ENCODE measurements around the gene GOLGA8B. TPM values are rescaled to one million over a fixed set of nuclear protein-coding genes. Genes with fewer than 3 reads are reported as not detected.
"Not testable (repeated sequence)": the region's sequence is repeated elsewhere in the genome, so short reads cannot be mapped to it uniquely, and the experiment has no call there.

Gene GOLGA8B
- total RNA-seq, 2 experiments from 2014 or later, result 71.7 to 125 TPM

- H3K4me3 ChIP-seq (ENCODE audit: low read depth, low read length, poor library complexity, severe bottlenecking), result peak overlapping the region; percentile 95
- peaks cover 17% of the 10 kb centered on the region; the same call in 1 of the 2 replicates for H3K79me2 ChIP-seq (ENCODE audit: insufficient read depth, low read depth, low read length)
- ChIA-PET POLR2A (interaction anchor here (0.5 to 1.5 kb wide), 5 partner anchors 9 to 481 kb away, joined by 3 to 5 read pairs (median 3); partner anchors contain the start of genes EMC7, LPCAT4 and PGBD4), CTCF (ENCODE audit: unreplicated experiment) (interaction anchor here (0.6 kb wide), 1 partner anchor 812 kb away, joined by 3 read pairs; no protein-coding TSS in a partner anchor)
- no peak for TF ChIP-seq EZH2phosphoT487 (IDR thresholded peaks at IDR 0.05; ENCODE audit: borderline replicate concordance, low read depth, low read length)
- TF ChIP-seq CTCF (conservative IDR thresholded peaks at IDR 0.05; ENCODE audit: low read length), result no peak
- peak overlapping the region; percentile 4 for H3K27ac ChIP-seq (ENCODE audit: low read depth, low read length, poor library complexity, severe bottlenecking)
- H2AFZ ChIP-seq (ENCODE audit: low read length), result peak overlapping the region; percentile 96
- 0 out of 2 replicates have a peak, but pooled peaks cover 3% of the 10 kb centered on the region for H4K20me1 ChIP-seq (ENCODE audit: insufficient read depth, low read length)
- DNase-seq (ENCODE audit: low spot score), result peak; percentile 59
- H3K9me3 ChIP-seq (ENCODE audit: low read length), result no peaks in the 10 kb centered on the region
- peaks cover 14% of the 10 kb centered on the region for H3K4me1 ChIP-seq (ENCODE audit: insufficient read depth, low read length, poor library complexity, severe bottlenecking)
- intact Hi-C loops (cut with micrococcal nuclease; ENCODE audit: unreplicated experiment), result loop anchor here (1.0 to 10.0 kb wide), 2 partner anchors 58 to 472 kb away; no protein-coding TSS in a partner anchor
- H3K36me3 ChIP-seq (ENCODE audit: insufficient read depth, low read length), result no peaks in the 10 kb centered on the region
- peak overlapping the region; percentile 90 for H3K4me2 ChIP-seq (ENCODE audit: low read length)
- no peaks in the 10 kb centered on the region for H3K9me2 ChIP-seq (ENCODE audit: insufficient read depth, low read length)
- no TSS peak for BruUV-seq (replicated peaks)
Measured at GRCh38 chr15:34582461-34583371, 735 bp downstream of the GOLGA8B start.

GRCh38 chr15:34581687-34582460 is 1.6 kb downstream of the GOLGA8B start:
- peaks cover 17% of the 10 kb centered on the region; the same call in 1 of the 2 replicates for H3K79me2 ChIP-seq (ENCODE audit: insufficient read depth, low read depth, low read length)
- H2AFZ ChIP-seq (ENCODE audit: low read length); DNase-seq (ENCODE audit: low spot score); H3K9me2 ChIP-seq (ENCODE audit: insufficient read depth, low read length); H3K36me3 ChIP-seq (ENCODE audit: insufficient read depth, low read length); H3K27ac ChIP-seq (ENCODE audit: low read depth, low read length, poor library complexity, severe bottlenecking); H4K20me1 ChIP-seq (ENCODE audit: insufficient read depth, low read length); POLR2A ChIA-PET; BruUV-seq (replicated peaks); CTCF ChIA-PET (ENCODE audit: unreplicated experiment); H3K9me3 ChIP-seq (ENCODE audit: low read length): not testable (repeated sequence)
- intact Hi-C loops (cut with micrococcal nuclease; ENCODE audit: unreplicated experiment), result loop anchor here (10.0 kb wide), 1 partner anchor 57 kb away; no protein-coding TSS in a partner anchor
- H3K4me2 ChIP-seq (ENCODE audit: low read length), result peak overlapping the region; percentile 90
- H3K4me3 ChIP-seq (ENCODE audit: low read depth, low read length, poor library complexity, severe bottlenecking), result peak overlapping the region; percentile 95
- H3K4me1 ChIP-seq (ENCODE audit: insufficient read depth, low read length, poor library complexity, severe bottlenecking), result peaks cover 14% of the 10 kb centered on the region

DNA sequence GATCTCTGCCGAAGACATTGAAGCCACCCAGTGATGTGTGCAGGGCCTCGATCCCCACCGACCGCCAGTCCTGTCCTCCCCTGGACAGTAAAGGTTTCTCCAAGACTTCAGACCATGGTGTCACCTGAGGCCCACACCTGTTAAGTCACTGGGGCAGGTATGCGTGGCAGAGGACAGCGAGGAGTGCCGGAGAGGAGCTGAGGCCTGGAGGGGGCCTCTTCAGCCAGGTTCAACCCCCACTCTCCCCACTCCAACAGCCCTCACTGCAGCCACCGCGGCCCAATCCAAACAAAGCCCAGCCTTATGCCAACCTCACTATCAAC is 2.4 kb downstream of the GOLGA8B start:
- Histone ChIP-seq H2AFZ (ENCODE audit: low read length) (no peak overlapping the region), H3K4me1 (ENCODE audit: insufficient read depth, low read length, poor library complexity, severe bottlenecking) (peaks cover 14% of the 10 kb centered on the region), H3K79me2 (ENCODE audit: insufficient read depth, low read depth, low read length) (peaks cover 17% of the 10 kb centered on the region; the same call in 1 of the 2 replicates), H3K36me3 (ENCODE audit: insufficient read depth, low read length) (no peaks in the 10 kb centered on the region), H3K9me2 (ENCODE audit: insufficient read depth, low read length) (no peaks in the 10 kb centered on the region), H4K20me1 (ENCODE audit: insufficient read depth, low read length) (0 out of 2 replicates have a peak, but pooled peaks cover 3% of the 10 kb centered on the region), H3K4me3 (ENCODE audit: low read depth, low read length, poor library complexity, severe bottlenecking) (no peak overlapping the region), H3K9me3 (ENCODE audit: low read length) (no peaks in the 10 kb centered on the region), H3K27ac (ENCODE audit: low read depth, low read length, poor library complexity, severe bottlenecking) (no peak overlapping the region), H3K4me2 (ENCODE audit: low read length) (no peak overlapping the region)
- no peak for TF ChIP-seq CTCF (conservative IDR thresholded peaks at IDR 0.05; ENCODE audit: low read length)
- TF ChIP-seq EZH2phosphoT487 (IDR thresholded peaks at IDR 0.05; ENCODE audit: borderline replicate concordance, low read depth, low read length), result no peak
- no peak for DNase-seq (ENCODE audit: low spot score)
- ChIA-PET CTCF (ENCODE audit: unreplicated experiment) (no interaction called here), POLR2A (no interaction called here)
- BruUV-seq (replicated peaks), result no TSS peak
- intact Hi-C loops (cut with micrococcal nuclease; ENCODE audit: unreplicated experiment), result loop anchor here (10.0 kb wide), 1 partner anchor 56 kb away; no protein-coding TSS in a partner anchor

DNA sequence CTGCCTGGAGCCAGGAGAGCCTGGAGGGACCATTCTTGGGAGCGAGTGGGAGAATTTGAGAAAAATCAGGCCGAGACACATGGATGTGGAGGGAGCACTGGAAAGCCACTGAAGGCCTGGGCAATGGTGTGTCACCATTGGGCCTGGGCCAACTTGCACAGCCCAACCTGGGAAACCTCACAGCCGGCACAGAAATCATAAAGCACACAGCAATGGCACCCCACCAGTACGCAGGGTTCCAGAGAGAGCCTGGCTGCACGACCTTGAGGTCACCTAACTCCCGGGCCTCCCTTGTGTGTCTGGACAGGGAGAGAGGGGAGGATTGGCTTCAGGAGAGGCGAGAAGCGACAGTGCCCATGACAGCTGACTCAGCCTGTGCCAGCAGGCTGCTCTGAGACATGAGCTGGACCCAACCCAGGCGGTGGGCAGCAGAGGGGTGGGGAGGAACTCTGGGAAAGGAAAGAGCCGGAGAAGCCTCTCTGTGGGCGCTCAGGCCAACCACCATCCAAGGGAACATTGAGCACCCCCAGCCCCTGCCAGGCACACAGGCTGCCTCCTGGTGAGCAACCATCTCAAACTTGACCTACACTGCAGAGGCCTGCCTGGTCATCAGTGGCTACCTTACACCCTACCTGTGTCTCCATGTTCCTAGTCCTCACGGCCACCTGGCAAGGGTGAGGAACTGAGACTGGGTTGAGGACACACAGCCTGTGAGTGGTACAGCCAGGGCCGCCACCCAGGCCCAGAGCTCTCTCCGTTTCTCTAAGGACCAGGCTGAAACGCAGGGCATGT is 3.0 kb downstream of the GOLGA8B start:
- DNase-seq (ENCODE audit: low spot score); H2AFZ ChIP-seq (ENCODE audit: low read length); BruUV-seq (replicated peaks); H3K4me2 ChIP-seq (ENCODE audit: low read length); H3K27ac ChIP-seq (ENCODE audit: low read depth, low read length, poor library complexity, severe bottlenecking); CTCF ChIA-PET (ENCODE audit: unreplicated experiment); H3K9me2 ChIP-seq (ENCODE audit: insufficient read depth, low read length); H3K9me3 ChIP-seq (ENCODE audit: low read length); H3K36me3 ChIP-seq (ENCODE audit: insufficient read depth, low read length); POLR2A ChIA-PET; H4K20me1 ChIP-seq (ENCODE audit: insufficient read depth, low read length); H3K4me3 ChIP-seq (ENCODE audit: low read depth, low read length, poor library complexity, severe bottlenecking): not testable (repeated sequence)
- Histone ChIP-seq H3K79me2 (ENCODE audit: insufficient read depth, low read depth, low read length) (peaks cover 17% of the 10 kb centered on the region; the same call in 1 of the 2 replicates), H3K4me1 (ENCODE audit: insufficient read depth, low read length, poor library complexity, severe bottlenecking) (peaks cover 14% of the 10 kb centered on the region)
- intact Hi-C loops (cut with micrococcal nuclease; ENCODE audit: unreplicated experiment), result loop anchor here (10.0 kb wide), 1 partner anchor 56 kb away; no protein-coding TSS in a partner anchor

Measured in OCI-LY7 (cell line).